ENCODE data around the gene DDAH1. TPM values are rescaled to one million over a fixed set of nuclear protein-coding genes. Genes with fewer than 3 reads are reported as not detected.

The DDAH1 gene
- total RNA-seq, 6 experiments from 2014 or later = 54.9 to 94.9 (median 66.2) TPM

DNA sequence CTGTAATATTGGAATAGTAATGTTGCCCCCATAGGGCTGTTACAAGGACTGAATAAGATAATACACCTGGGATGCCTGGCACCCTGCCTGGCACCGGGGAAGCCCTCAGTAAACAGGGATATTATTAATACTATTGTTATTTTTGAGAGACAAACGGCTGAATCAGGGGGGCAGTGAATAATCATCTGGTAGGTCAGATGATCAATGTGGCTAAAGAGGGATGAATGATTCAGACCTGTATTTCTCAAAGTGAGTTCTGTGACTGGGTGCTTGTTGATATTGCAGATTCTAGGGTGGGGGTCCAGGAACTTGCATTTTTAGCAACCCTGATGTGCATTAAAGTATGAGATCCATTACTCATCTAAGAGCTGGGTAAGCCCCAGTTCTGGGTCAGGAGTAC lies 142.3 kb downstream of the DDAH1 start:
- no peak for DNase-seq
- TF ChIP-seq POLR2A (IDR thresholded peaks at IDR 0.05) = no peak
- TF ChIP-seq, protein P1, sequence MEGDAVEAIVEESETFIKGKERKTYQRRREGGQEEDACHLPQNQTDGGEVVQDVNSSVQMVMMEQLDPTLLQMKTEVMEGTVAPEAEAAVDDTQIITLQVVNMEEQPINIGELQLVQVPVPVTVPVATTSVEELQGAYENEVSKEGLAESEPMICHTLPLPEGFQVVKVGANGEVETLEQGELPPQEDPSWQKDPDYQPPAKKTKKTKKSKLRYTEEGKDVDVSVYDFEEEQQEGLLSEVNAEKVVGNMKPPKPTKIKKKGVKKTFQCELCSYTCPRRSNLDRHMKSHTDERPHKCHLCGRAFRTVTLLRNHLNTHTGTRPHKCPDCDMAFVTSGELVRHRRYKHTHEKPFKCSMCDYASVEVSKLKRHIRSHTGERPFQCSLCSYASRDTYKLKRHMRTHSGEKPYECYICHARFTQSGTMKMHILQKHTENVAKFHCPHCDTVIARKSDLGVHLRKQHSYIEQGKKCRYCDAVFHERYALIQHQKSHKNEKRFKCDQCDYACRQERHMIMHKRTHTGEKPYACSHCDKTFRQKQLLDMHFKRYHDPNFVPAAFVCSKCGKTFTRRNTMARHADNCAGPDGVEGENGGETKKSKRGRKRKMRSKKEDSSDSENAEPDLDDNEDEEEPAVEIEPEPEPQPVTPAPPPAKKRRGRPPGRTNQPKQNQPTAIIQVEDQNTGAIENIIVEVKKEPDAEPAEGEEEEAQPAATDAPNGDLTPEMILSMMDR (IDR thresholded peaks at IDR 0.05) = no peak
- Histone ChIP-seq H3K4me3 (no peak overlapping the region), H3K36me3 (peaks cover 0 to 17% (median 4%) of the 10 kb centered on the region in 4 donors), H3K27ac (no peak overlapping the region), H3K4me1 (peaks cover 0 to 10% (median 3%) of the 10 kb centered on the region in 4 donors), H3K27me3 (no peaks in the 10 kb centered on the region), H3K9me3 (no peaks in the 10 kb centered on the region)
- no peak for ATAC-seq
- 89% methylated on average over 2 of the region's 2 CpGs for WGBS (ENCODE audit: insufficient coverage, low coverage, low lambda C conversion rate, missing lambda C conversion rate)
- intact Hi-C loops (cut with DNase I) = no loop called here

DNA sequence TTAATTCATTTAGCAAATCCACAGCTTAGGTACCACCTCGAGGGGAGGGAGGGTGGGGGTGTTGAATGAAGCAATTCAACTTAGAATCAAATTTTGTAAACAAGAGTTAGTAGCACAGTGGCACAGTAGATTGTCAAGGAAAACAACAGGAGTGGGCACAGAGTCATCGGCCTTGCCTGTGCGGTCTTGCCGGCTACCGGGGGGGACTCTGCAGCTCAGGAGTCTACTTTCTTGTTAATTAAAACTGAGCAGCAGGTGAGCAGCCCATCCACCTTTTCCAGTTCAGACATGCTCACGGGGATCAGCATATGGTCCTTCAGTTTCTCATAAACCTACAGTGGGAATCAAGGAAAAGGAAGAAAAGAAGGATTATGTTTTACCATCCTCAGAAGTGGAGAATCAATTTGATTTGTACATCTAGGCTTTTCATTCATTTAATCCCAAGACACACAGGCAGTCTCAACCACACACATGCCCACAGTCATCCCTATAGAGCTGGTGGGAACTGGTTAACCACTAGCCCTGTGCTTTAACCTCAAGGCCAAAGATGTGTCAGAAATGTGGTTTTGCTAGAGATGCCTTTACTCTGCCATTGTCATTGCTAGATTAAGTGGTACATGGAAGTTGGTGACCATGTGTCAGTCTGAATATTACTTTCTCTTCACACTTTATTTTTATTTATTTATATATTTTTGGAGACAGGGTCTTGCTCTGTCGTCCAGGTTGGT lies 143.6 kb downstream of the DDAH1 start:
- WGBS (ENCODE audit: insufficient coverage, low coverage, low lambda C conversion rate, missing lambda C conversion rate) = 78% methylated on average over 6 of the region's 7 CpGs
- no peak for DNase-seq
- TF ChIP-seq, protein P1 (IDR thresholded peaks at IDR 0.05) = no peak
- no peak for TF ChIP-seq POLR2A (IDR thresholded peaks at IDR 0.05)
- intact Hi-C loops (cut with DNase I) = no loop called here
- no peak overlapping the region for H3K27ac ChIP-seq
- H3K4me3 ChIP-seq = no peak overlapping the region
- peaks cover 0 to 5% (median 2%) of the 10 kb centered on the region in 4 donors for H3K4me1 ChIP-seq
- H3K36me3 ChIP-seq = peaks cover 0 to 17% (median 4%) of the 10 kb centered on the region in 4 donors
- no peak for ATAC-seq
- no peaks in the 10 kb centered on the region for H3K9me3 ChIP-seq
- no peaks in the 10 kb centered on the region for H3K27me3 ChIP-seq

DNA sequence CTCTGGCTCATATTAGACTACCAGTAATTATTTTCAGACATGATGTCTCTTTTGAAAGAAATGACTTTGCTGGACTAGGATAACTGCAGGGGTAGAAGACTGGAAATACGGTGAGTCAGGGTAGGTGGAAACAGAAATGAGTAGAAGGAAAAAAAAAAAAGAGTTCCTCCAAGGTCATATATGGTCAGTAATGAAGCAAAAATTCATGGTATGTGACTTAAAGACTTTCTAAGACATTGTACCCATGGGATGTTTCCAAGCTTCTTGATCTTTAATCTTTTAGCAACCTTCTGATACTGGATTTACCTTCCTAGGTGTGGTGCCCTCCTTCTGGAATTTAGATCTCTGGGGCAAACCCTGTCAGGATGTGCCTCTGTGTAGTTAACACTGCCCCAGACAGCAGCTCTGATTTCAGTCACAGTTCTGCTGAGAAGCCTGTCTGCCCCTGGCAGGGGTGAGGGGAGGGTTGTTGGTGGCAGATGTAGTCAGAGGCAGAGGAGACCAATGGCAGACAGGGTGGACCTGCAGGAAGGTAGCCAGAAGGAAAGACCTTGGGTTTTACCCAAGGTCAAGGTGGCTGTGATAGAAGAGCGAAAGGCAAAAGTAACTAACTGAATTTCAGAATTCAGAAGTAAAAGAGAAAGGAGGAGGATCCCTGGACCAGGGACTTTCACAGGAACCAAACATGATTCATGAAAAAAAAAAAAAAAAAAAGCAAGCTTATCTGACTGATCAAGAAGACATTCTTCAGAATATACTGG lies 144.4 kb downstream of the DDAH1 start:
- WGBS (ENCODE audit: insufficient coverage, low coverage, low lambda C conversion rate, missing lambda C conversion rate) = 94% methylated on average over 2 of the region's 2 CpGs
- no peak overlapping the region for H3K4me3 ChIP-seq
- ATAC-seq (no peak), DNase-seq (no peak)
- no peaks in the 10 kb centered on the region for H3K9me3 ChIP-seq
- H3K27ac ChIP-seq = no peak overlapping the region
- intact Hi-C loops (cut with DNase I) = no loop called here
- no peak for TF ChIP-seq POLR2A (IDR thresholded peaks at IDR 0.05)
- TF ChIP-seq, protein P1 (IDR thresholded peaks at IDR 0.05) = no peak
- no peaks in the 10 kb centered on the region for H3K4me1 ChIP-seq
- peaks cover 0 to 17% (median 4%) of the 10 kb centered on the region in 4 donors for H3K36me3 ChIP-seq
- H3K27me3 ChIP-seq = no peaks in the 10 kb centered on the region

DNA sequence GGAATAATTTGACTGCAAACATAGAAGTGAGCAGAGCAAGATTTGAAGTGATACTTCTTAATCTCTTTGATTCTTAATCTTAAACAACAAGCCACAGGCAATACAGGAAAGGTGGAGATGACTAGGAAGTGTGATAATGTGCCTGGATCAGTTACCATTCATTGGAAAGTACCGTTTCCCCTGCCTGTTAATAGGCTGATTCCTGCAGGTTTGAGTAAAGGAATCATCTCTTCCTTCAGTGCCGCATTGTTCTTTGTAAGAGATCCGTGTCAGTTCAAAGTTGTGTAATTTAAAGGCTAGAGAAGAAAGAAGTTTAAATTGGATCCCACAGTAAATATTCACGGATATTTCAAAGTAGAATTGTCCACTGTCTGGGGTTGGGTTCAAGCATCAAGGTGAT lies 145.0 kb downstream of the DDAH1 start:
- H3K36me3 ChIP-seq = peaks cover 0 to 17% (median 4%) of the 10 kb centered on the region in 4 donors
- no peak overlapping the region for H3K27ac ChIP-seq
- H3K4me1 ChIP-seq = no peaks in the 10 kb centered on the region
- no peaks in the 10 kb centered on the region for H3K27me3 ChIP-seq
- intact Hi-C loops (cut with DNase I) = no loop called here
- TF ChIP-seq, protein P1 (IDR thresholded peaks at IDR 0.05) = no peak
- no peak for TF ChIP-seq POLR2A (IDR thresholded peaks at IDR 0.05)
- ATAC-seq = no peak
- 81% methylated on average over 4 of the region's 4 CpGs for WGBS (ENCODE audit: insufficient coverage, low coverage, low lambda C conversion rate, missing lambda C conversion rate)
- H3K4me3 ChIP-seq = no peak overlapping the region
- DNase-seq = no peak
- H3K9me3 ChIP-seq = no peaks in the 10 kb centered on the region
